ENCODE measurements around the gene BHLHE41. TPM values are rescaled to one million over a fixed set of nuclear protein-coding genes. Genes with fewer than 3 reads are reported as not detected.

BHLHE41 gene
- total and polyA plus RNA-seq, 9 of the 15 experiments (the other 6 are each of a cell fraction or from before 2014, with no cell fraction given): not detected

- no peaks in the 10 kb centered on the region for H4K20me1 ChIP-seq (replicated peaks; ENCODE audit: control insufficient read depth, insufficient read depth, low read length)
- H3K9me3 ChIP-seq (replicated peaks; ENCODE audit: control insufficient read depth, insufficient read depth, low read depth, low read length): no peaks in the 10 kb centered on the region
- ATAC-seq (no peak), FAIRE-seq (no peak), DNase-seq (ENCODE audit: extremely low read depth in 1 of 4, low spot score in 3 of 4) (no peak)
- no peak overlapping the region for H3K4me2 ChIP-seq (ENCODE audit: insufficient read depth, low read length)
- no peaks in the 10 kb centered on the region for H3K9me1 ChIP-seq (ENCODE audit: control insufficient read depth, insufficient read depth, low read length)
- WGBS (ENCODE audit: insufficient coverage, low coverage, missing lambda C conversion rate): 0% methylated on average over 4 of the region's 4 CpGs
- in situ Hi-C loops (cut with MboI) (no loop called here), intact Hi-C loops (cut with micrococcal nuclease) (no loop called here)
- BruUV-seq (replicated peaks): no TSS peak
- H3K4me3 ChIP-seq: no peak overlapping the region
- H3K27ac ChIP-seq (ENCODE audit: extremely low read depth, low read depth, low read length): no peak overlapping the region
- no peak overlapping the region for H2AFZ ChIP-seq (ENCODE audit: low read depth, low read length)
- no peak overlapping the region for H3K9ac ChIP-seq (ENCODE audit: insufficient read depth in 1 of 2, low read depth in 2 of 2, low read length in 2 of 2)
- TF ChIP-seq KLF1 (tag; IDR thresholded peaks at IDR 0.05) (no peak), ZNF12 (CRISPR knock-in tag; IDR thresholded peaks at IDR 0.05) (no peak), ZNF609 (CRISPR knock-in tag; IDR thresholded peaks at IDR 0.05; ENCODE audit: borderline replicate concordance) (no peak), SNRNP70 (optimal IDR thresholded peaks at IDR 0.05; ENCODE audit: low read depth, low read length) (no peak), HBP1 (CRISPR knock-in tag; IDR thresholded peaks at IDR 0.05) (no peak)
- H3K79me2 ChIP-seq (ENCODE audit: control insufficient read depth, insufficient read depth, low read length): no peaks in the 10 kb centered on the region
- CTCF ChIA-PET (ENCODE audit: low intra/inter-chr PET ratio): no interaction called here
- H3K4me1 ChIP-seq (replicated peaks in 1 of 2; ENCODE audit: control insufficient read depth in 2 of 2, insufficient read depth in 2 of 2, low read length in 2 of 2): no peaks in the 10 kb centered on the region
- POLR2A ChIA-PET: no interaction called here
- no peaks in the 10 kb centered on the region for H3K36me3 ChIP-seq (ENCODE audit: control insufficient read depth, insufficient read depth, low read length)
- peaks cover 0 to 6% of the 10 kb centered on the region in 2 experiments; a peak in 2 of 5 replicates for H3K27me3 ChIP-seq (ENCODE audit: control insufficient read depth in 2 of 2, insufficient read depth in 2 of 2, low read length in 2 of 2)
Measured at GRCh38 chr12:26172946-26173552, 48.2 kb upstream of the BHLHE41 start.

Data from K562 (cell line).